Measurements from ENCODE around the gene HSD17B14.

The HSD17B14 gene

GRCh38 chr19:48818234-48818820 is 18.0 kb downstream of the HSD17B14 start:
- H3K4me3 ChIP-seq (ENCODE audit: low read length): no peak overlapping the region
- no peak overlapping the region for H3K9ac ChIP-seq (ENCODE audit: low read length)
- H3K4me1 ChIP-seq (ENCODE audit: control insufficient read depth, low read depth, low read length): no peaks in the 10 kb centered on the region
- no peak overlapping the region for H3K27ac ChIP-seq (ENCODE audit: low read length)
- H3K9me3 ChIP-seq (ENCODE audit: control insufficient read depth, low read depth, low read length): no peaks in the 10 kb centered on the region
- no peaks in the 10 kb centered on the region for H3K36me3 ChIP-seq (ENCODE audit: control insufficient read depth, low read depth, low read length)
- no peaks in the 10 kb centered on the region for H3K27me3 ChIP-seq (ENCODE audit: control insufficient read depth, insufficient read depth, low read length)

- Histone ChIP-seq H3K9me3 (ENCODE audit: control insufficient read depth, low read depth, low read length) (no peaks in the 10 kb centered on the region), H3K36me3 (ENCODE audit: control insufficient read depth, low read depth, low read length) (no peaks in the 10 kb centered on the region), H3K27ac (ENCODE audit: low read length) (no peak overlapping the region), H3K9ac (ENCODE audit: low read length) (no peak overlapping the region), H3K4me3 (ENCODE audit: low read length) (no peak overlapping the region), H3K4me1 (ENCODE audit: control insufficient read depth, low read depth, low read length) (no peaks in the 10 kb centered on the region), H3K27me3 (ENCODE audit: control insufficient read depth, insufficient read depth, low read length) (no peaks in the 10 kb centered on the region)
Observed at GRCh38 chr19:48817585-48818124, 18.6 kb downstream of the HSD17B14 start.

- no peaks in the 10 kb centered on the region for H3K36me3 ChIP-seq (ENCODE audit: control insufficient read depth, low read depth, low read length)
- H3K4me3 ChIP-seq (ENCODE audit: low read length): no peak overlapping the region
- no peaks in the 10 kb centered on the region for H3K4me1 ChIP-seq (ENCODE audit: control insufficient read depth, low read depth, low read length)
- no peaks in the 10 kb centered on the region for H3K9me3 ChIP-seq (ENCODE audit: control insufficient read depth, low read depth, low read length)
- no peak overlapping the region for H3K9ac ChIP-seq (ENCODE audit: low read length)
- H3K27ac ChIP-seq (ENCODE audit: low read length): no peak overlapping the region
- H3K27me3 ChIP-seq (ENCODE audit: control insufficient read depth, insufficient read depth, low read length): no peaks in the 10 kb centered on the region
Observed at GRCh38 chr19:48815870-48816501, 20.3 kb downstream of the HSD17B14 start.

- Histone ChIP-seq H3K27ac (ENCODE audit: low read length) (no peak overlapping the region), H3K36me3 (ENCODE audit: control insufficient read depth, low read depth, low read length) (no peaks in the 10 kb centered on the region), H3K4me1 (ENCODE audit: control insufficient read depth, low read depth, low read length) (peaks cover 4% of the 10 kb centered on the region), H3K4me3 (ENCODE audit: low read length) (no peak overlapping the region), H3K9ac (ENCODE audit: low read length) (no peak overlapping the region), H3K9me3 (ENCODE audit: control insufficient read depth, low read depth, low read length) (no peaks in the 10 kb centered on the region), H3K27me3 (ENCODE audit: control insufficient read depth, insufficient read depth, low read length) (peaks cover 6% of the 10 kb centered on the region)
Observed at GRCh38 chr19:48814895-48815294, 21.4 kb downstream of the HSD17B14 start.

- no peak overlapping the region for H3K9ac ChIP-seq (ENCODE audit: low read length)
Observed at GRCh38 chr19:48813123-48813913, 23.0 kb downstream of the HSD17B14 start.

GRCh38 chr19:48812094-48812929 is 24.0 kb downstream of the HSD17B14 start:
- H3K9ac ChIP-seq (ENCODE audit: low read length): no peak overlapping the region
- H3K27ac ChIP-seq (ENCODE audit: low read length): no peak overlapping the region
- peaks cover 12% of the 10 kb centered on the region for H3K27me3 ChIP-seq (ENCODE audit: control insufficient read depth, insufficient read depth, low read length)
- peak overlapping the region; percentile 44 for H3K4me3 ChIP-seq (ENCODE audit: low read length)
- peaks cover 8% of the 10 kb centered on the region for H3K4me1 ChIP-seq (ENCODE audit: control insufficient read depth, low read depth, low read length)
- no peaks in the 10 kb centered on the region for H3K9me3 ChIP-seq (ENCODE audit: control insufficient read depth, low read depth, low read length)
- no peaks in the 10 kb centered on the region for H3K36me3 ChIP-seq (ENCODE audit: control insufficient read depth, low read depth, low read length)

More at GRCh38 chr19:48813123-48813913, 23.0 kb downstream of the HSD17B14 start:
- Histone ChIP-seq H3K9me3 (ENCODE audit: control insufficient read depth, low read depth, low read length) (no peaks in the 10 kb centered on the region), H3K27me3 (ENCODE audit: control insufficient read depth, insufficient read depth, low read length) (peaks cover 12% of the 10 kb centered on the region), H3K27ac (ENCODE audit: low read length) (no peak overlapping the region), H3K4me1 (ENCODE audit: control insufficient read depth, low read depth, low read length) (peaks cover 4% of the 10 kb centered on the region), H3K4me3 (ENCODE audit: low read length) (no peak overlapping the region), H3K36me3 (ENCODE audit: control insufficient read depth, low read depth, low read length) (no peaks in the 10 kb centered on the region)

- peaks cover 12% of the 10 kb centered on the region for H3K27me3 ChIP-seq (ENCODE audit: control insufficient read depth, insufficient read depth, low read length)
- no peak overlapping the region for H3K27ac ChIP-seq (ENCODE audit: low read length)
- H3K4me1 ChIP-seq (ENCODE audit: control insufficient read depth, low read depth, low read length): peaks cover 18% of the 10 kb centered on the region
- H3K4me3 ChIP-seq (ENCODE audit: low read length): peak overlapping the region; percentile 63
- H3K9ac ChIP-seq (ENCODE audit: low read length): peak overlapping the region; percentile 69
- no peaks in the 10 kb centered on the region for H3K9me3 ChIP-seq (ENCODE audit: control insufficient read depth, low read depth, low read length)
- no peaks in the 10 kb centered on the region for H3K36me3 ChIP-seq (ENCODE audit: control insufficient read depth, low read depth, low read length)
Observed at GRCh38 chr19:48810151-48810550, 26.1 kb downstream of the HSD17B14 start.

GRCh38 chr19:48807590-48808308 is 28.5 kb downstream of the HSD17B14 start:
- H3K4me3 ChIP-seq (ENCODE audit: low read length): no peak overlapping the region
- no peaks in the 10 kb centered on the region for H3K36me3 ChIP-seq (ENCODE audit: control insufficient read depth, low read depth, low read length)
- peaks cover 18% of the 10 kb centered on the region for H3K4me1 ChIP-seq (ENCODE audit: control insufficient read depth, low read depth, low read length)
- no peaks in the 10 kb centered on the region for H3K9me3 ChIP-seq (ENCODE audit: control insufficient read depth, low read depth, low read length)
- peak overlapping the region; percentile 11 for H3K27ac ChIP-seq (ENCODE audit: low read length)
- peaks cover 12% of the 10 kb centered on the region for H3K27me3 ChIP-seq (ENCODE audit: control insufficient read depth, insufficient read depth, low read length)
- H3K9ac ChIP-seq (ENCODE audit: low read length): peak overlapping the region; percentile 11

- Histone ChIP-seq H3K36me3 (ENCODE audit: control insufficient read depth, low read depth, low read length) (no peaks in the 10 kb centered on the region), H3K4me1 (ENCODE audit: control insufficient read depth, low read depth, low read length) (peaks cover 18% of the 10 kb centered on the region), H3K9ac (ENCODE audit: low read length) (peak overlapping the region; percentile 11), H3K27ac (ENCODE audit: low read length) (peak overlapping the region; percentile 11), H3K4me3 (ENCODE audit: low read length) (no peak overlapping the region), H3K9me3 (ENCODE audit: control insufficient read depth, low read depth, low read length) (no peaks in the 10 kb centered on the region), H3K27me3 (ENCODE audit: control insufficient read depth, insufficient read depth, low read length) (peaks cover 12% of the 10 kb centered on the region)
Observed at GRCh38 chr19:48806818-48807589, 29.3 kb downstream of the HSD17B14 start.

- H3K9ac ChIP-seq (ENCODE audit: low read length): no peak overlapping the region
- no peaks in the 10 kb centered on the region for H3K9me3 ChIP-seq (ENCODE audit: control insufficient read depth, low read depth, low read length)
- no peaks in the 10 kb centered on the region for H3K36me3 ChIP-seq (ENCODE audit: control insufficient read depth, low read depth, low read length)
- H3K4me1 ChIP-seq (ENCODE audit: control insufficient read depth, low read depth, low read length): peaks cover 18% of the 10 kb centered on the region
- H3K4me3 ChIP-seq (ENCODE audit: low read length): no peak overlapping the region
- H3K27me3 ChIP-seq (ENCODE audit: control insufficient read depth, insufficient read depth, low read length): peaks cover 12% of the 10 kb centered on the region
- H3K27ac ChIP-seq (ENCODE audit: low read length): no peak overlapping the region
Observed at GRCh38 chr19:48806518-48806817, 29.8 kb downstream of the HSD17B14 start.
